Measurements from ENCODE around the gene CPSF3. TPM values are rescaled to one million over a fixed set of nuclear protein-coding genes. Genes with fewer than 3 reads are reported as not detected.

Gene CPSF3
- total RNA-seq, 6 experiments from 2014 or later: 40.6 to 49.8 (median 44.5) TPM

DNA sequence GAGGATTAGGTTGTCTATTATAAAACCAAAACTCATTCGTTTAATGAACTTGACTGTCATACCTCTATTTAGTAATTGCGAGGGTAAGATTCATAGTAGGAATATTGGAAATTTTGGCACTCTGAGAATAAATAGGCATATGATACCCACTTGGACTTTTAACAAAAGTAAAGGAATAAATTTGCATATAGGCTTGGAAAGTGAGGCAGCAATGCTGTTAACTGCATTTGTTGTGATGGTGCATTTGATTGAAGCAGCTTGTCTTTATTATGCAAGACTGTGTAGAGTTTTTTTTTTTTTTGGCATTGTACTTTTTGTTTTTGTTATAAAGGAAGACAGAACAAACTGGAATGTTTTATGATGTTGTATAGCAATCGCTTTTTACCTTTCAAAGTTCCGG lies 19.0 kb upstream of the CPSF3 start:
- no peak overlapping the region for H3K27ac Mint-ChIP-seq
- peaks cover 3% of the 10 kb centered on the region; the same call in 1 of the 2 replicates for H3K27me3 Mint-ChIP-seq (ENCODE audit: insufficient read depth)
- DNase-seq: no peak
- no peaks in the 10 kb centered on the region for H3K9me3 Mint-ChIP-seq
- no peak overlapping the region for H3K4me3 Mint-ChIP-seq
- H3K4me1 Mint-ChIP-seq (ENCODE audit: low read depth): peaks cover 53% of the 10 kb centered on the region
- TF ChIP-seq, protein P1, sequence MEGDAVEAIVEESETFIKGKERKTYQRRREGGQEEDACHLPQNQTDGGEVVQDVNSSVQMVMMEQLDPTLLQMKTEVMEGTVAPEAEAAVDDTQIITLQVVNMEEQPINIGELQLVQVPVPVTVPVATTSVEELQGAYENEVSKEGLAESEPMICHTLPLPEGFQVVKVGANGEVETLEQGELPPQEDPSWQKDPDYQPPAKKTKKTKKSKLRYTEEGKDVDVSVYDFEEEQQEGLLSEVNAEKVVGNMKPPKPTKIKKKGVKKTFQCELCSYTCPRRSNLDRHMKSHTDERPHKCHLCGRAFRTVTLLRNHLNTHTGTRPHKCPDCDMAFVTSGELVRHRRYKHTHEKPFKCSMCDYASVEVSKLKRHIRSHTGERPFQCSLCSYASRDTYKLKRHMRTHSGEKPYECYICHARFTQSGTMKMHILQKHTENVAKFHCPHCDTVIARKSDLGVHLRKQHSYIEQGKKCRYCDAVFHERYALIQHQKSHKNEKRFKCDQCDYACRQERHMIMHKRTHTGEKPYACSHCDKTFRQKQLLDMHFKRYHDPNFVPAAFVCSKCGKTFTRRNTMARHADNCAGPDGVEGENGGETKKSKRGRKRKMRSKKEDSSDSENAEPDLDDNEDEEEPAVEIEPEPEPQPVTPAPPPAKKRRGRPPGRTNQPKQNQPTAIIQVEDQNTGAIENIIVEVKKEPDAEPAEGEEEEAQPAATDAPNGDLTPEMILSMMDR (IDR thresholded peaks at IDR 0.05): no peak
- peaks cover 32% of the 10 kb centered on the region for H3K36me3 Mint-ChIP-seq (ENCODE audit: low read depth)

DNA sequence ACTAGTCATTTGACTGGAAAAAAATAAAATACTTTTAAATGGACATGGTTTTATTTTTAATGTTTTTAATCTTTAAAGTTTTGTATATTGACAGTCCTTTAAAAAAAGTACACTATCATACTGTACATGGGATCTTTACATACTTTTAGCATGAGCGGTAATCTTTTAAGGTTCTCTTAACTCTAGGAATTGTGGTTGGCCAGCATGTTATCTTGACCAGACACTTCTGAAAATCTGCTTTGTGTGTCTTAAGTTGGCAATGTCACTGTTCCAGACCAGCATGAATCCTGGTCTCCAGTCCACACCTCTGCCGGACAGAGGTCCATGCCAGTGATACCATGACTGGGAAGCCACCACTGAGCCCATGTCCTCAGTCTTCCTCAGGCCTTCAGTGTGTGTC lies 17.8 kb upstream of the CPSF3 start:
- H3K27ac Mint-ChIP-seq: peak overlapping the region; percentile 33; the same call in 1 of the 2 replicates
- peaks cover 33% of the 10 kb centered on the region for H3K36me3 Mint-ChIP-seq (ENCODE audit: low read depth)
- H3K4me3 Mint-ChIP-seq: no peak overlapping the region
- H3K9me3 Mint-ChIP-seq: no peaks in the 10 kb centered on the region
- TF ChIP-seq, protein P1 (IDR thresholded peaks at IDR 0.05): no peak
- H3K27me3 Mint-ChIP-seq (ENCODE audit: insufficient read depth): peaks cover 3% of the 10 kb centered on the region; the same call in 1 of the 2 replicates
- H3K4me1 Mint-ChIP-seq (ENCODE audit: low read depth): peaks cover 53% of the 10 kb centered on the region
- peak; percentile 32 for DNase-seq

DNA sequence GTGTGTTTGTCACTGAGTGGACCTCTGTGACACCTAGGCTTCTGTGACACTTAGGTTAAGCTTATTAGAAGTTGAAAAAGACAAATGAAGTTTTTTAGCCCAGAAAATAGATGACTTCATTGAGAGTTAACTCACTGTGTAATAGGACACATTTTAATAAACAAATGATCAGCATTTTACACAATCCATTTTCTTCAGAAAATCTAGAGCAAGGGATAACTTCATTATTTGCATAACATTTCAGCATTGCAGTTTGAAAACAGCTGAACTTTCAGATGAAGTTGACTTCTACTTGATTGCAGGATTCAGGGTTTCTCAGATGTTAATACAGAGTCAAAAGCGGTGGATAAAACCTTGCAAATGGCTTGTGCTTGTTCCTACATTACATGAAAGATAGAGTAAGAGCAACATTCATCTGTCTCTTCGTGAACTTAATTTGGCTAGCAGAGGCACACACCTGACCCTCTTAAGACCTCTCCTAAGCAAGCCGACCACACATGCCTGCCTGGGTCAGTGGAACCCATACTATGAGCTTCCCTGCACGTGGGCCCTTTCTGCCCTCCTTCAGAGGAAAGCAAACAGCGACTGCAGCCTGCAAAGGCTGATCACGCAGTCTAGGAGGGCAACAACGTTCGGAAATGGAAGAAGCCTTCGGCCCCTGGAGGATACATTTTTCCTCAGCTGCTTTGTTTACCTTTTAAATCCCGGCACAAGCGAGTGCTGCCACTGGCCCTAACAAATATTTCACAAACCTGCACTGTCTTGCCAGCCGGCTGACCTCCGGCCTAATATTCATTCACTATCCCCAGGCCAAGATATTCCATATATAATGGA lies 16.7 kb upstream of the CPSF3 start:
- Mint-ChIP-seq H3K27me3 (ENCODE audit: insufficient read depth) (peaks cover 3% of the 10 kb centered on the region; the same call in 1 of the 2 replicates), H3K4me1 (ENCODE audit: low read depth) (peaks cover 53% of the 10 kb centered on the region), H3K27ac (0 out of 2 replicates have a peak overlapping the region, but pooled peaks have one; percentile 18), H3K4me3 (no peak overlapping the region), H3K9me3 (no peaks in the 10 kb centered on the region), H3K36me3 (ENCODE audit: low read depth) (peaks cover 37% of the 10 kb centered on the region)
- TF ChIP-seq, protein P1 (IDR thresholded peaks at IDR 0.05): no peak
- no peak for DNase-seq

DNA sequence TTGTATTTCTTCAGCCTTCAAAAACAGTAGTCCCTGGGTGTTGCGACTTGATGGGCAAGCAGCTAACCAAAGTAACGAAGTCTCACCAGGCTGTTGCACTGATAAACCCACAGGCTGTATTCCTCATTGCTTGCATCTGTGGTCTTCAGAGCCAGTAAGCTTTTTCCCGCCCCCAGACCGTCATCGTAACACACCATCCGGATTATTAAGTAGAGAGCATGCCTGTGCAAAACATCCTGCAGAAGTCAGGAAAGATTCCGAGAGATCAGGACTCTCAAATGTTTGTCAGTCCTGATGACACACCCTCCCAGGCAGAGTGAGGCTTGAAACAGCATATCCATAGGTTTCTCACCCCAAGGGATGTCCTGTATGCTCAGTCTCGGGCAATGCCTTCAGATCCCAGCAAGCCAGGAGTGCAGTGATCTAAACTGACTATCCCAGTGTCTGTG lies 16.1 kb upstream of the CPSF3 start:
- Mint-ChIP-seq H3K36me3 (ENCODE audit: low read depth) (peaks cover 42% of the 10 kb centered on the region), H3K9me3 (no peaks in the 10 kb centered on the region), H3K27ac (peak overlapping the region; percentile 42; the same call in 1 of the 2 replicates), H3K4me1 (ENCODE audit: low read depth) (peaks cover 53% of the 10 kb centered on the region), H3K27me3 (ENCODE audit: insufficient read depth) (peaks cover 3% of the 10 kb centered on the region; the same call in 1 of the 2 replicates), H3K4me3 (no peak overlapping the region)
- DNase-seq: no peak
- TF ChIP-seq, protein P1 (IDR thresholded peaks at IDR 0.05): no peak

DNA sequence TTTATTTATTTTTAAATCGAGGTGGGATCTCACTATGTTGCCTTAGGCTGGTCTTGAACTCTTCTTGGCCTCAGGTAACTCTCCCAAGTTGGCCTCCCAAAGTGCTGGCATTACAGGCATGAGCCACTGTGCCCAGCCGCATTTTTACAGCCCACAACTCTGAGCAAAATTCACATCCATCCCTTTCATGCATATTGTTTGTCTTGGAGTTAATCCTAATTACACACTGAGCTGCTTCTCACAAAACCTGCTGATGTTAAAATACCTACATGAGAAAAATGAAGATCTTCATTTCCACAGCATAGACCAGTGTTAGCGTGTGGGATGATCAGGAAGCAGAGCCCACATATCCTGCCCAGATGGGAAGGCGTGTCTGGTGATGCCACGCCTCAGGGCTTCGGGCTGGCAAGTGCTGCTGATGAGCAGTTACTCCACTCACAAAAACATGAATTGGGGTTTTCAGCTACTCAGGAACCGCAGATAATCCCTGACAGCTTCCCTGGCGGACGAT lies 14.8 kb upstream of the CPSF3 start:
- DNase-seq: no peak
- Mint-ChIP-seq H3K9me3 (no peaks in the 10 kb centered on the region), H3K27ac (peak overlapping the region; percentile 54), H3K36me3 (ENCODE audit: low read depth) (peaks cover 31% of the 10 kb centered on the region), H3K4me3 (no peak overlapping the region), H3K4me1 (ENCODE audit: low read depth) (peaks cover 41% of the 10 kb centered on the region), H3K27me3 (ENCODE audit: insufficient read depth) (0 out of 2 replicates have a peak, but pooled peaks cover 1% of the 10 kb centered on the region)
- TF ChIP-seq, protein P1 (IDR thresholded peaks at IDR 0.05): no peak
